ENCODE measurements around the gene SYNPR.

Gene SYNPR

GRCh38 chr3:63662011-63662410, 383.9 kb downstream of the SYNPR start:
- no peak for DNase-seq (ENCODE audit: low spot score)
- no peak for TF ChIP-seq CTCF (IDR thresholded peaks at IDR 0.05; ENCODE audit: extremely low read depth, insufficient read depth, missing control alignments)
- in situ Hi-C loops (cut with MboI; ENCODE audit: low pct_unique_long_range_greater_than_20kb, low sequenced_read_pairs, unreplicated experiment), result no loop called here

GRCh38 chr3:63662500-63662899, 384.4 kb downstream of the SYNPR start:
- in situ Hi-C loops (cut with MboI; ENCODE audit: low pct_unique_long_range_greater_than_20kb, low sequenced_read_pairs, unreplicated experiment), result no loop called here
- no peak for DNase-seq (ENCODE audit: low spot score)
- no peak for TF ChIP-seq CTCF (IDR thresholded peaks at IDR 0.05; ENCODE audit: extremely low read depth, insufficient read depth, missing control alignments)

Data from GM13977 (cell line).